Retina (tissue), 1 donor: ENCODE results near the gene CFP.
"Not testable (repeated sequence)": the region's sequence is repeated elsewhere in the genome, so short reads cannot be mapped to it uniquely, and the experiment has no call there.

Experiments
- DNase-seq: peaks from one replicate; pipeline ENCODE4 v3.0.0-alpha.2; 2016

Gene CFP

GRCh38 chrX:47629419-47630200, at the start of gene CFP:
Gene CFP, minus strand, starts transcription at chrX:47629930. Its CDS starts 86 bp downstream, at chrX:47629844.
- DNase-seq: no peak

- DNase-seq: not testable (repeated sequence)
These were observed 46.5 kb upstream of the CFP start for GRCh38 chrX:47675959-47676859.

DNA sequence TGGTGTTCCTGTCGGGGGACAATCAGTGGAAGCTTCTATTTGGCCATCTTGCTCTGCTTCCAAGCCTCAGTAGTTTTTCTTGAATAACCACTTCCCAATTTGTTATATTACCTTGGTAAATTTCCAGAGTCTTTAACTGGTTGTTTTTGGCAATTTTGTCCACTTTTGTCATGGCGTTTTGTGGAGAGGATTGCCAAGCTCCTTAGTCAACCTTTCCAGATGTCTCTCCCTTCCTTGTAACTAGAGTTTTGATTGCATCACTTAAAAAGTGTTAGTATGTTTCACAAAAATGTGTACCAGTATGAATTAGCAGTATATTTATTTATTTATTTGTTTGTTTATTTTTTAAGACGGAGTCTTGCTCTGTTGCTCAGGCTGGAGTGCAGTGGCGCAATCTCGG, 45.0 kb upstream of the CFP start:
- DNase-seq: no peak

- not testable (repeated sequence) for DNase-seq
These were observed 36.1 kb upstream of the CFP start for GRCh38 chrX:47665797-47666196.

- DNase-seq: no peak
These were observed 35.0 kb upstream of the CFP start for GRCh38 chrX:47664737-47665136.

DNA sequence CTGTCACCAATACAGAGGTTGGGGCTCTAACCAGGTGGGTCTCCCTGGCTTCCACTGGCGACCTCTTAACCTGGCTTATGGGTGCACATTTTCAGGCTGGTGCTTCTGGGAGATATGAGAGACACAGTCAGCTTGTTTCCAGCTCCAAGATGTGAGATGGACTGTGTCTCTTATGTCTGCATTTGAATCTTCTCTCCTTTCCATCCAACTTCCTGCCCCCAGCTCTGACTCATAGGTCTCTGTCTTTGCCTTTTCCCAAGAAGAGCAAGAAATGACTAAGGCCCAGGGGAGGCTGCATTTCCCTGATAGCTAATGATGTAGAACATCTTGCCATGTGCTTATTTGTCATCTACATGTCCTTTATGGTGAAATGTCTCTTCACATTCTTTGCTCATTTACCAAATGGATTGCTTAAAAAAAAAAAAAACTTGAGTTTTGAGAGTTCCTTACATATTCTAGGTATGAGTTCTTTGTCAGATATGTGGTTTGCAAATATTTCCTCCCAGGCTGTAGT, 32.5 kb upstream of the CFP start:
- DNase-seq: no peak

DNA sequence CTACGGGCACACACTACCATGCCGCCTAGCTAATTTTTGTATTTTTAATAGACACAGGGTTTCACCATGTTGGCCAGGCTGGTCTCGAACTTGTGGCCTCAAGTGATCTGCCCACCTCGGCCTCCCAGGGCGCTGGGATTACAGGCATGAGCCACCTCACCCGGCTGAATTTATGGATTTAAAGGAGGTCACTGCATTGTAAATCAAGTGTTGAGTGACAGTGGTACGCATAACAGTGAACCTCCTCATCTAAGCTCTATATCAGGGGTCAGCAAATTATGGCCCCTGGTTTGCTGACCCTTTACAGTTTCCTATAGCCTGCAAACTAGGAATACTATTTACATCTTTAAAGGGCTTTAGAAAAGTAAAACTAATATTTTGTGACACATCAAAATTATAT, 31.8 kb upstream of the CFP start:
- DNase-seq: no peak

GRCh38 chrX:47659421-47659726, 29.6 kb upstream of the CFP start:
- no peak for DNase-seq

DNA sequence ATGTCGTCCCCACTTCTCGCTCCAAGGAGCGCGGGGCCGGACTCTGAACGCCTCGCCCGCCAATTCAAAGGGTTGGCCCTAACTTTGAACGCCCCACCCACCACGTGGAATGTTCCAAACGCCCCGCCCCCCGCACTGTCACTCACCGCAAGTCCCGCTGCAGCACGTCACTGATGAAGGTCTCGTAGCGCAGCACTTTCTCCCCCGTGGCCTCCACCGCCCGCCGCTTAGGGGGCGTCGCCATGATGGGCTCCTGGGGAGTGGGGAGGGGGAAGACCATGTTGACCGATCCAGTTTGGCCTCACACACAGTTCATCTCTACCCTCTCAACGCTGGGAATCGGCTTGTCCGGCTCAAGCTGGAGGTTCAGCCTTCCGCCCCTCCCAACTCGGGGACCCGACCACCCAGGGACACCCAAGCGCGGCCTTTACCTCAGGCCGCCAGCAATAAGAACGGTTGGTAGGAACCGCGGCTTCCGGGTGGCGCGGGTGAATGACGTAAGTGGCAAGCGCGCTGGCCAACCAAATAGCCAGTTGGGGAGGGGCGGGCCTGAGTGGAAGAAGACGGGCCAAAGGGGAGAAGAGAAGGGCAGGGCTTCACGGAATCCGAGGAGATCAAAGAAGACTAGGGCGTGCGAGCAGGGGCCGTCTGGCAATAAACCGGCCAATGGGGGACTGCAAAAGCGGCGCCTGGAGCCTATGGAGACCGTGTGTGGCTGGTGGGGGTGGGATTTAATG, 29.1 kb upstream of the CFP start, which contains the start of gene UXT:
Gene UXT (minus strand): TSS at position 497 of the 737 bp plus-strand sequence. CDS start 253 bp downstream, at position 244.
- DNase-seq: peak; percentile 93

- DNase-seq: no peak
These were observed 28.6 kb upstream of the CFP start for GRCh38 chrX:47658301-47658683.

DNA sequence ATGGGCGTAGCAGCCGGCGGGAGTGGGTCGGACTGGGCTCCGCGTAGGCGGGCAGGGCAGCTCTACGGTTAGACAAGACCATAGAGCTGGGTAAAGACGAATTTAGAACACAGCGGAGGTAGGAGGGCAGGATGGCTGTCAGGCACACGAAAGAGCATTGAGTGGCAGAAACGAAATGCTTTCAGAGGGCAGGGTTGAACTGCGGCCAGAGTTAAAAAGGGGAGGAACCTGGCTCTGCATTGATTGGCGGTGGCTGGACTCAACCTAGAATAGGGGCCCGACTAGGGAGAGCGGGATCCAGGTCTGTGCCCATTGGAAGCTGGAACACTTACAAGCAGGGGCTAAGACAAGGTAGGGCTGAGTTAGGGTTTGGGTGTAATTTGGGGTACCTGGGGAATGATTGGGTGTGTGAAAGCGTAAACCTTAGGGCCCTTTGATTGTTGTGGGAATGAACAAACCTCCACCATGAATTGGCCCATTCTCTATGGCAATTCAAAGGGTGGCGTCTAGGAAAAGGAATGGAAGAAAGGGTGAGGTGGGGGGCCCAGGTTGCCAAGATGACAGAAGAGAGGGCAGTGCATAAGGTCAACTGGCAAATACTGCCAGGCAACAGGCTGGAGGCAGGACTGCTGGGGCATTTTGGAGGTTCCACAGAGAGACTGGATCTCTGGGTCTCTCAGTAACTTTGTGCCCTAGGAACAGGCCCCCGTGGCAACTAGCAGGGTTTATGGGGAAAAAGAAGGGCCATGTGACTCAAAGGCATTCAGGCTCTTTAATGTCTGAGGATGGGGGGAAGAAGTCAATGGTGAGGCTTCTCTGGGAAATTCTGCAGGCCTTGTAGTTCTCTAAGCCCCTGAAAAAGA, 21.5 kb upstream of the CFP start:
- no peak for DNase-seq

DNA sequence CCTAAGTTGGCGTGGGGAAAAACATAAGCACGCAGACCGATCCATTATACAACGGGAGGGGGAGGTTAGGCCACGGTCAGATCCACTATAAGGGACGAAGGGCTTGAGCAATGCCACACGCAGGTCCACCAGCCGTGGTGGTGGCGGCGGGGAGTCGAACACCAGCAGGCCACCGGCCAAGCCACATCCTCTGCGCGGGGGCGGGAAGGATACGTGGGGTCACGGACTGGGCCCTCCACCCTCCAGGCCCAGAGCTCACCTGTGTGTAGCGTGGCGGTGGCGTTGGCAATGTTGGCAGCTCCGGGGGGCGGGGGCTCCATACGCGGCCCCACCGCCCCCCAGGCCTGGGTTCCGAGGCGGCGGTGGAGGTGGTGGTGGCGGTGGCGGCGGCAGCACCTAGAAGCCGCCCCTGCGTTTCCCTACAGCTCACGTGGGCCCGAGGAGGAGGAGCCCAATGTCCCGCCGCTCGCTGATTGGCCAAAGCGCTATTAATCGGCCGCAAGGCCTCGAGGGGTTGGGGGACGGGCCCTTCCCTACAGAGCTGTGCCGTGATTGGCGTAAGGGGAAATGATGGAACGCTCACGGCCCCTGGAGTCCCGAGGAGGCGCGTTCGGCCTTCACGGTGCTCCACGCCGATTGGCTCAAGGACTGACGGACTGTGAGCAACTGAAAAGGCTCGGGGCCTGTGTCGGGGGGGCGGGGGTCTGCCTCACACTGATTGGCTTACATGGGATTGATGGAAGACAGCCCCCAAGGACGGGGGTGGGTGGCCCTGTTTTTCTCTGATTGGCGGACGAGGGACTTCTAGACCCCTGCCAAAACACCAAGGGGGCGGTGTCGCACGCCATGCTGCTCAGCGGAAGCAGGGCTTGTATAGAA, 20.7 kb upstream of the CFP start, which contains the start of gene ELK1:
Gene ELK1 (minus strand): TSS at position 400 of the 879 bp plus-strand sequence. CDS start 9,122 bp downstream, outside the sequence.
- DNase-seq: peak; percentile 91

DNA sequence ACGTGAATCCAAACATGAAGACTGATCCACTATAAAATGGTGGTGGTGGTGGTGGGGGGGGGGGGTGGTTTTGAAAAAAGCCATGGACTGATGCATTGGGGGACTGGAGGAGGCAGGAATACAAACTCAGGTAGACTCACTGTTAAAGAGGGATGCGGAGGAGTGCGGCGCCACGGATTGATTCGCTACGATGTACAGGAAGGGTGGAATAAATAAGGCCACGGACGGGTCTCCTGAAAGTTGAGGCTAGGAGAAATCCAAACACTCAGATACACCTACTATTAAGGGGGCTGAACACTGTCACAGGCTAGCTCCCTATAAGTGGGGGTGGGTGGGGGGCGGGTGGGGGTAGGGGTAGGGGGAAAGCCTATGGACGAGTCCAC, 20.0 kb upstream of the CFP start:
- no peak for DNase-seq

- no peak for DNase-seq
These were observed 19.5 kb upstream of the CFP start for GRCh38 chrX:47649271-47649670.

DNA sequence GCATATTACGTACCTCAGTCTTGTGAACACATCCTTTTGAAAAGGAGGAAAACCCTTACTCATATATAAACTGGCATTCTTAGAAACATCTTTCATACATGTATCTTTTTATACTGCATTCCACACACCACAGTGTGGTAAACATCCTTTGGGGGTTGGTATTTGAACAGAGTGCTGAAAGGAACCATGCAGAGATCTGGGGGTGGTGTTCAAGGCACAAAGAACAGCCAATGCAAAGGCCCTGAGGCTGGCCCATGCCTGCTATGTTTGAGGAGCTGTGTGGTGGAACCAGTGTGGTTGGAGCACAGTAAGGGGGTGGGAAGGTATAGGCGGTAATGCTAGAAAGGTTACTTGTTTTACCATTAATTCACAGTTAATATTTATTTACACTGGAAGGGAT, 18.6 kb upstream of the CFP start:
- no peak for DNase-seq

- no peak for DNase-seq
These were observed 16.9 kb upstream of the CFP start for GRCh38 chrX:47646636-47647035.

GRCh38 chrX:47645530-47645929, 15.8 kb upstream of the CFP start:
- no peak for DNase-seq

DNA sequence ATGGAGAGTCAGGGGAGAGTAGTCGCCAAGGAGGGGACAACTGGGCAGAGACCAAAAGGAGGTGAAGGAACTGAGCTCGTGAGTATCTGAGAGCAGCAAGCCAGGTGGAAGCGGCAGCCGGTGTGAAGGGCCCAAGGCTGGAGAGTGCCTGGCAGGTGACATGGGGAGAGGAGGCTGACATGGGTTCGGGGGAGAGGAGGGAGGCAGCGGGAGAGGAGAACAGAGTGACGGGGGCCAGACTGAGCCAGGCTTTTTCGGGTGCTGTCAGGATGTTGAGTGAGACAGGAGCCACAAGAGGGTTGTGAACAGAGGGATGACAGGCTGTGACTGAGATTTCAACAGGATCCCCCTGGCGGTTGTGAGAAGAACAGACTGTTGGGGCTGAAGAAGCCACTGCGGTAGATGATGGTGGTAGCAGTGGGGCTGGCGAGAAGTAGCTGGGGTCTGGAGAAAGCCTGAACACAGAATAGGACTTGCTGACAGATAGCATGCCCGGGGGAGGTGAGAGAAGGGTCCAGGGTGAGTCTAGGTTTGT, 14.9 kb upstream of the CFP start:
- peak; percentile 12 for DNase-seq

GRCh38 chrX:47643926-47644325, 14.2 kb upstream of the CFP start:
- DNase-seq: no peak

DNA sequence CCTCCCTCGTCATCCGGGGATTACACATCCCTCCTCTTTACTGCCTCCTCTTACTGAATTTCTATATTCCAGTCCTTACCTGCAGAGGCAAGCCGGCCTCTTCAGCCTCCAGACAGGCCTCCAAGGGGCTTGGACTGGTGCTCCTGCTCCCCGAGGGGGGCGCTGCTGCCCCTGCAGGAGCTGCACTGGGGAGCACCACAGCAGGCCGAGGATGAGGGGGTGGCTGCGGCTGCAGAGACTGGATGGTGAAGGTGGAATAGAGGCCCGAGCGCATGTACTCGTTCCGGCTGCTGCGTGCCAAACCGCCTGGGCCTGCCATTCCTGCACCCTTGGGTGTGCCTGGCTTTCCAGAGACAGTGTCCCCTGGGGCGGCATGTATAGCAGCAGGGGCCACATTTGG, 9.1 kb upstream of the CFP start:
- DNase-seq: no peak
